CD4-positive, alpha-beta T cell (primary cell): Measurements from ENCODE around the gene LPXN. TPM values are rescaled to one million over a fixed set of nuclear protein-coding genes. Genes with fewer than 3 reads are reported as not detected.
A peak's percentile ranks its signal among the peaks of the same experiment; 100 is the strongest.

Experiments used
- ATAC-seq: fragments of 200-7000 bp; cut with Tn5 transposase; one replicate; pipeline ENCODE4 v1.10.0; 2022; ENCODE audit warnings: mild to moderate bottlenecking; ENCODE audit not compliant: poor library complexity
- CTCF ChIA-PET: fragments of 350-600 bp; sonication (Branson Sonifier 250); formaldehyde crosslinking; loops from one replicate; lab custom pipeline; 2021; ENCODE audit warnings: antibody characterized with exemption, inconsistent platforms; lab: Charles Lee
- POLR2A ChIA-PET: fragments of 350-600 bp; sonication (Branson Sonifier 250); formaldehyde crosslinking; loops from one replicate; lab custom pipeline; 2021; ENCODE audit warnings: antibody characterized with exemption, inconsistent platforms; lab: Charles Lee
- DNase-seq, 14 experiments: peaks; one replicate each; pipeline ENCODE4 v3.0.0-alpha.2; 2013 to 2020; ENCODE audit warnings: mixed read lengths in 2 of 14
- H3K27ac ChIP-seq, 2 donors: one replicate each; pipeline versions ENCODE4 v1.5.1 to v1.7.0; 2013; ENCODE audit warnings: low read length in 2 of 2, low read depth in 1 of 2, mild to moderate bottlenecking in 1 of 2
- H3K27me3 ChIP-seq, 2 experiments: 1 replicate in 1 of 2; 2 replicates in 1 of 2; pipeline versions ENCODE4 v1.6.1 to v1.7.0; 2013; ENCODE audit warnings: low read length in 2 of 2, control low read depth in 1 of 2, mild to moderate bottlenecking in 1 of 2, moderate library complexity in 1 of 2; ENCODE audit not compliant: insufficient read depth in 2 of 2, control insufficient read depth in 1 of 2
- H3K36me3 ChIP-seq: one replicate; pipeline ENCODE4 v1.6.1; 2013; ENCODE audit warnings: low read length, control low read depth; ENCODE audit not compliant: insufficient read depth
- H3K4me1 ChIP-seq: one replicate; pipeline ENCODE4 v1.6.1; 2013; ENCODE audit warnings: low read length, control low read depth; ENCODE audit not compliant: insufficient read depth
- H3K4me3 ChIP-seq: one replicate; pipeline ENCODE4 v1.5.1; 2013; ENCODE audit warnings: mild to moderate bottlenecking, low read length, moderate library complexity
- H3K9me3 ChIP-seq, 2 experiments: 1 replicate in 1 of 2; 2 replicates in 1 of 2; pipeline versions ENCODE4 v1.6.1 to v1.7.0; 2013; ENCODE audit warnings: low read length in 2 of 2, mild to moderate bottlenecking in 2 of 2, control low read depth in 1 of 2, moderate library complexity in 1 of 2; ENCODE audit not compliant: control insufficient read depth in 1 of 2, insufficient read depth in 1 of 2
- H3K27ac Mint-ChIP-seq: one replicate; pipeline ENCODE4 v1.8.0; 2020; ENCODE audit warnings: mixed read lengths
- H3K27me3 Mint-ChIP-seq: one replicate; pipeline ENCODE4 v1.8.0; 2021; ENCODE audit warnings: mixed read lengths
- H3K36me3 Mint-ChIP-seq: one replicate; pipeline ENCODE4 v1.8.0; 2021; ENCODE audit warnings: low read depth, mixed read lengths
- H3K4me1 Mint-ChIP-seq: one replicate; pipeline ENCODE4 v1.8.0; 2021; ENCODE audit warnings: low read depth, mixed read lengths
- H3K4me3 Mint-ChIP-seq: one replicate; pipeline ENCODE4 v1.8.0; 2020; ENCODE audit warnings: mild to moderate bottlenecking, mixed read lengths
- H3K9me3 Mint-ChIP-seq: one replicate; pipeline ENCODE4 v1.8.0; 2020; ENCODE audit warnings: mixed read lengths
- intact Hi-C, 2 experiments: fragments of 100-400 bp; cut with DNase I in 1 of 2; cut with micrococcal nuclease in 1 of 2; formaldehyde crosslinking; loops; one replicate each; pipeline versions ENCODE4 v1.15.1 to v1.9.0; 2023 to 2025; cut with DNase I, micrococcal nuclease
- total RNA-seq, 174 experiments: library from RNA in 2 of 174; stranded (reverse) in 2 of 174; gene quantifications; one replicate each; pipeline ENCODE4 v1.2.3 and lab custom pipeline; 2021 to 2026
- TF ChIP-seq, protein P1 (sequence below): fragments of 200-600 bp; IDR thresholded peaks from one replicate; pipeline ENCODE4 v1.8.0; 2022; ENCODE audit warnings: antibody characterized with exemption, mild to moderate bottlenecking

The LPXN gene
- total RNA-seq, 2 experiments from 2014 or later: 35.5 to 36.3 TPM

DNA sequence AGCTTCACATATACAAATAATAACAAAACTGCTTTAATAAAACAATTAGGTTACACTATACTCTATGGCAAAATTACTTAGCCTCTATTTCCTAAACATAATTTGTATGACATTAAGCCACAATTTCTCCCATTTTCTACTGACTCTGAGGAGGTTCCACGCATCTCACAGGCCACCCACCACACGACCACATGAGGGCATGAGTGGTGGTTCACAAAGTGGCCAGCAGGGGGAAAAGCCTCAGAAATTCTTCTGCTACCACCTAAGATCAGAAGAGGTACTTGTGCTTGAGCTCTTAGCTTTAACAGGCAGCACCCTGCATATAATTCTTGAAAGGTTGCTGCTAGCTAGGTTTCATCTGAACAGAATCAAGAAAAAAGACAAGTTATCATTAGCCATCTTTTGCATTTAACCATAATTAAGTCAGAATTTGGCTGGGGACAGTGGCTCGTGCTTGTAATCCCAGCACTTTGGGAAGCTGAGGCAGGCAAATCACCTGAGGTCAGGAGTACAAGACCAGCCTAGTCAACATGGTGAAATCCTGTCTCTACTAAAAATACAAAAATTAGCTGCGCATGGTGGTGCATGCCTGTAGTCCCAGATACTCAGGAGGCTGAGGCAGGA lies 7.7 kb downstream of the LPXN start:
- Histone ChIP-seq H3K9me3 (no peaks in the 10 kb centered on the region), H3K27ac (no peak overlapping the region), H3K36me3 (peaks cover 56% of the 10 kb centered on the region), H3K27me3 (no peaks in the 10 kb centered on the region), H3K4me3 (no peak overlapping the region), H3K4me1 (peaks cover 49% of the 10 kb centered on the region)
- Mint-ChIP-seq H3K4me1 (peaks cover 64% of the 10 kb centered on the region), H3K9me3 (no peaks in the 10 kb centered on the region), H3K27ac (peak overlapping the region; percentile 57), H3K36me3 (peaks cover 72% of the 10 kb centered on the region), H3K4me3 (peak overlapping the region; percentile 65), H3K27me3 (no peaks in the 10 kb centered on the region)
- TF ChIP-seq, protein P1, sequence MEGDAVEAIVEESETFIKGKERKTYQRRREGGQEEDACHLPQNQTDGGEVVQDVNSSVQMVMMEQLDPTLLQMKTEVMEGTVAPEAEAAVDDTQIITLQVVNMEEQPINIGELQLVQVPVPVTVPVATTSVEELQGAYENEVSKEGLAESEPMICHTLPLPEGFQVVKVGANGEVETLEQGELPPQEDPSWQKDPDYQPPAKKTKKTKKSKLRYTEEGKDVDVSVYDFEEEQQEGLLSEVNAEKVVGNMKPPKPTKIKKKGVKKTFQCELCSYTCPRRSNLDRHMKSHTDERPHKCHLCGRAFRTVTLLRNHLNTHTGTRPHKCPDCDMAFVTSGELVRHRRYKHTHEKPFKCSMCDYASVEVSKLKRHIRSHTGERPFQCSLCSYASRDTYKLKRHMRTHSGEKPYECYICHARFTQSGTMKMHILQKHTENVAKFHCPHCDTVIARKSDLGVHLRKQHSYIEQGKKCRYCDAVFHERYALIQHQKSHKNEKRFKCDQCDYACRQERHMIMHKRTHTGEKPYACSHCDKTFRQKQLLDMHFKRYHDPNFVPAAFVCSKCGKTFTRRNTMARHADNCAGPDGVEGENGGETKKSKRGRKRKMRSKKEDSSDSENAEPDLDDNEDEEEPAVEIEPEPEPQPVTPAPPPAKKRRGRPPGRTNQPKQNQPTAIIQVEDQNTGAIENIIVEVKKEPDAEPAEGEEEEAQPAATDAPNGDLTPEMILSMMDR: peak; percentile 81
- intact Hi-C loops: loop anchor here (1.0 to 5.0 kb wide), 3 partner anchors 11 to 64 kb away; partner anchors contain the start of gene ZFP91 (in 1 of the 2)
- peak; percentile 61 to 90 (median 75) for DNase-seq
- ChIA-PET CTCF (interaction anchor here (0.7 to 3.1 kb wide), 22 partner anchors 9 to 604 kb away, joined by 3 to 53 read pairs (median 6); partner anchors contain the start of genes DTX4, LPXN and ZFP91), POLR2A (interaction anchor here (0.6 to 7.0 kb wide), 7 partner anchors 9 to 220 kb away, joined by 3 to 108 read pairs (median 5); partner anchors contain the start of genes LPXN and ZFP91)
- peak; percentile 98 for ATAC-seq

- intact Hi-C loops: loop anchor here in 1 of 2 experiments (5.0 kb wide), 1 partner anchor 37 kb away; no protein-coding TSS in a partner anchor
- Histone ChIP-seq H3K4me3 (no peak overlapping the region), H3K36me3 (peaks cover 59% of the 10 kb centered on the region), H3K27ac (no peak overlapping the region), H3K4me1 (peaks cover 45% of the 10 kb centered on the region), H3K9me3 (no peaks in the 10 kb centered on the region), H3K27me3 (no peaks in the 10 kb centered on the region)
- POLR2A ChIA-PET: interaction anchor here (1.2 to 7.0 kb wide), 2 partner anchors 9 to 14 kb away, joined by 3 to 108 read pairs; partner anchors contain the start of genes LPXN and ZFP91
- peaks cover 81% of the 10 kb centered on the region for H3K4me1 Mint-ChIP-seq
- CTCF ChIA-PET: interaction anchor here (0.7 to 1.4 kb wide), 5 partner anchors 9 to 66 kb away, joined by 3 to 4 read pairs (median 4); no protein-coding TSS in a partner anchor
- TF ChIP-seq, protein P1: no peak
- H3K27ac Mint-ChIP-seq: peak overlapping the region; percentile 76
- DNase-seq: no peak
- H3K36me3 Mint-ChIP-seq: peaks cover 84% of the 10 kb centered on the region
- no peak overlapping the region for H3K4me3 Mint-ChIP-seq
- no peaks in the 10 kb centered on the region for H3K9me3 Mint-ChIP-seq
- ATAC-seq: no peak
- H3K27me3 Mint-ChIP-seq: no peaks in the 10 kb centered on the region
Observed at GRCh38 chr11:58564231-58564630, 11.4 kb downstream of the LPXN start.

- Mint-ChIP-seq H3K9me3 (no peaks in the 10 kb centered on the region), H3K4me1 (peaks cover 72% of the 10 kb centered on the region), H3K27ac (peak overlapping the region; percentile 76), H3K36me3 (peaks cover 77% of the 10 kb centered on the region), H3K4me3 (peak overlapping the region; percentile 8), H3K27me3 (no peaks in the 10 kb centered on the region)
- H3K4me3 ChIP-seq: no peak overlapping the region
- ATAC-seq (peak; percentile 59), DNase-seq (peak in 3 of 14 experiments; percentile 32 to 47 (median 34))
- H3K9me3 ChIP-seq: no peaks in the 10 kb centered on the region
- peaks cover 32% of the 10 kb centered on the region for H3K4me1 ChIP-seq
- peak overlapping the region in 1 of 2 donors; percentile 11 for H3K27ac ChIP-seq
- H3K27me3 ChIP-seq: no peaks in the 10 kb centered on the region
- peaks cover 61% of the 10 kb centered on the region for H3K36me3 ChIP-seq
- ChIA-PET POLR2A (interaction anchor here (1.0 to 1.5 kb wide), 3 partner anchors 13 to 68 kb away, joined by 3 to 8 read pairs (median 6); partner anchors contain the start of gene LPXN), CTCF (interaction anchor here (1.3 kb wide), 1 partner anchor 39 kb away, joined by 3 read pairs; no protein-coding TSS in a partner anchor)
- TF ChIP-seq, protein P1: no peak
- intact Hi-C loops: loop anchor here (2.0 to 5.0 kb wide), 2 partner anchors 16 to 35 kb away; partner anchors contain the start of gene ZFP91 (in 1 of the 2)
Observed at GRCh38 chr11:58562375-58562800, 13.3 kb downstream of the LPXN start.
